Middle frontal gyrus (tissue), 1 donor: ENCODE measurements around the gene ZNF711.
"Not testable (repeated sequence)": the region's sequence is repeated elsewhere in the genome, so short reads cannot be mapped to it uniquely, and the experiment has no call there.

Experiments
- DNase-seq: peaks from one replicate; pipeline ENCODE4 v3.0.0-alpha.2; 2015; ENCODE audit warnings: low spot score; ENCODE audit errors: extremely low spot score

ZNF711 gene

GRCh38 chrX:85243761-85244449 is at the start of gene ZNF711, which contains the start of gene SATL1:
Gene ZNF711, plus strand, starts transcription at chrX:85243991. Its CDS starts 3,582 bp downstream, at chrX:85247573.
Gene SATL1, minus strand, starts transcription at chrX:85243779. Its CDS starts 134,811 bp downstream, at chrX:85108968.
- peak; percentile 13 for DNase-seq

GRCh38 chrX:85196319-85196718 is 47.5 kb upstream of the ZNF711 start:
- no peak for DNase-seq

GRCh38 chrX:85203461-85203970 is 40.3 kb upstream of the ZNF711 start:
- no peak for DNase-seq

GRCh38 chrX:85213792-85214530 is 29.8 kb upstream of the ZNF711 start:
- DNase-seq: no peak

GRCh38 chrX:85215946-85216345 is 27.8 kb upstream of the ZNF711 start:
- no peak for DNase-seq

- no peak for DNase-seq
Observed at GRCh38 chrX:85221361-85221760, 22.4 kb upstream of the ZNF711 start.

- no peak for DNase-seq
Observed at GRCh38 chrX:85223359-85223758, 20.4 kb upstream of the ZNF711 start.

- DNase-seq: no peak
Observed at GRCh38 chrX:85243155-85243554, 636 bp upstream of the ZNF711 start.

GRCh38 chrX:85244450-85245211 is 840 bp downstream of the ZNF711 start:
- DNase-seq: no peak

- DNase-seq: not testable (repeated sequence)
Observed at GRCh38 chrX:85285286-85285685, 41.5 kb downstream of the ZNF711 start.

- no peak for DNase-seq
Observed at GRCh38 chrX:85288992-85289723, 45.4 kb downstream of the ZNF711 start.

- no peak for DNase-seq
Observed at GRCh38 chrX:85303544-85303943, 59.8 kb downstream of the ZNF711 start.

GRCh38 chrX:85309717-85310116 is 65.9 kb downstream of the ZNF711 start:
- DNase-seq: no peak

GRCh38 chrX:85311348-85311747 is 67.6 kb downstream of the ZNF711 start:
- not testable (repeated sequence) for DNase-seq
